ENCODE measurements around the gene TAS2R50.
"Not testable (repeated sequence)": the region's sequence is repeated elsewhere in the genome, so short reads cannot be mapped to it uniquely, and the experiment has no call there.

The TAS2R50 gene

GRCh38 chr12:10986812-10987211 is at the start of gene TAS2R50:
TAS2R50 (minus strand) TSS chr12:10986912; CDS start chr12:10986860, 52 bp downstream.
- DNase-seq (ENCODE audit: low spot score) (no peak), FAIRE-seq (no peak)

GRCh38 chr12:11033959-11034358 is 47.2 kb upstream of the TAS2R50 start:
- FAIRE-seq; DNase-seq (ENCODE audit: low spot score): not testable (repeated sequence)

GRCh38 chr12:11031307-11031706 is 44.6 kb upstream of the TAS2R50 start, which contains the start of gene TAS2R31:
TAS2R31 (minus strand) TSS chr12:11031407; CDS start chr12:11031335, 72 bp downstream.
- DNase-seq (ENCODE audit: low spot score) (no peak), FAIRE-seq (no peak)

GRCh38 chr12:11026118-11026517 is 39.4 kb upstream of the TAS2R50 start:
- DNase-seq (ENCODE audit: low spot score) (no peak), FAIRE-seq (no peak)

- FAIRE-seq: no peak
- DNase-seq (ENCODE audit: low spot score): no peak
These were observed 36.7 kb upstream of the TAS2R50 start for GRCh38 chr12:11023387-11023786.

GRCh38 chr12:11022520-11022919 is 35.8 kb upstream of the TAS2R50 start, which contains the start of gene TAS2R19:
TAS2R19 (minus strand) TSS chr12:11022620; CDS start chr12:11022571, 49 bp downstream.
- no peak for FAIRE-seq
- DNase-seq (ENCODE audit: low spot score): no peak

- FAIRE-seq: no peak
- DNase-seq (ENCODE audit: low spot score): no peak
These were observed 30.2 kb upstream of the TAS2R50 start for GRCh38 chr12:11016937-11017336.

- DNase-seq (ENCODE audit: low spot score): no peak
- FAIRE-seq: peak; percentile 52
These were observed 29.2 kb upstream of the TAS2R50 start for GRCh38 chr12:11015775-11016430.

GRCh38 chr12:11014234-11014633 is 27.5 kb upstream of the TAS2R50 start:
- no peak for FAIRE-seq
- no peak for DNase-seq (ENCODE audit: low spot score)

GRCh38 chr12:11007608-11008007 is 20.9 kb upstream of the TAS2R50 start:
- FAIRE-seq (no peak), DNase-seq (ENCODE audit: low spot score) (no peak)

GRCh38 chr12:10998204-10998603 is 11.5 kb upstream of the TAS2R50 start, which contains the start of gene TAS2R20:
TAS2R20 (minus strand) TSS chr12:10998304; CDS start chr12:10997875, 429 bp downstream.
- DNase-seq (ENCODE audit: low spot score): no peak
- FAIRE-seq: no peak

GRCh38 chr12:10994307-10994706 is 7.6 kb upstream of the TAS2R50 start:
- DNase-seq (ENCODE audit: low spot score) (no peak), FAIRE-seq (no peak)

GRCh38 chr12:10989107-10989506 is 2.4 kb upstream of the TAS2R50 start:
- DNase-seq (ENCODE audit: low spot score) (no peak), FAIRE-seq (no peak)

GRCh38 chr12:10982244-10982643 is 4.5 kb downstream of the TAS2R50 start:
- no peak for DNase-seq (ENCODE audit: low spot score)
- no peak for FAIRE-seq

- no peak for DNase-seq (ENCODE audit: low spot score)
- no peak for FAIRE-seq
These were observed 11.7 kb downstream of the TAS2R50 start for GRCh38 chr12:10974965-10975364.

- DNase-seq (ENCODE audit: low spot score): no peak
- FAIRE-seq: peak; percentile 53
These were observed 17.8 kb downstream of the TAS2R50 start for GRCh38 chr12:10968765-10969456.

- no peak for FAIRE-seq
- no peak for DNase-seq (ENCODE audit: low spot score)
These were observed 19.3 kb downstream of the TAS2R50 start for GRCh38 chr12:10967409-10967808.

- FAIRE-seq: no peak
- DNase-seq (ENCODE audit: low spot score): no peak
These were observed 20.4 kb downstream of the TAS2R50 start for GRCh38 chr12:10966314-10966713.

GRCh38 chr12:10965476-10965875 is 21.2 kb downstream of the TAS2R50 start:
- DNase-seq (ENCODE audit: low spot score) (no peak), FAIRE-seq (peak; percentile 27)

GRCh38 chr12:10960211-10960610 is 26.5 kb downstream of the TAS2R50 start:
- no peak for FAIRE-seq

GRCh38 chr12:10959804-10960203 is 26.9 kb downstream of the TAS2R50 start:
- FAIRE-seq: no peak
- DNase-seq (ENCODE audit: low spot score): no peak

More at GRCh38 chr12:10960211-10960610, 26.5 kb downstream of the TAS2R50 start:
- no peak for DNase-seq (ENCODE audit: low spot score)

GRCh38 chr12:10957741-10958140 is 29.0 kb downstream of the TAS2R50 start:
- DNase-seq (ENCODE audit: low spot score): no peak
- FAIRE-seq: no peak

GRCh38 chr12:10956085-10956484 is 30.6 kb downstream of the TAS2R50 start:
- DNase-seq (ENCODE audit: low spot score) (no peak), FAIRE-seq (no peak)

All from urothelium cell line (cell line).